NCI-H2029 treated with DMSO at 0.1 percent for 48 hours (cell line): ENCODE results near the gene BHLHE41.
A peak's percentile ranks its signal among the peaks of the same experiment; 100 is the strongest.

Source experiments
- DNase-seq: peaks from one replicate; lab custom pipeline; 2025; lab: John Stamatoyannopoulos, UW

The BHLHE41 gene

DNA sequence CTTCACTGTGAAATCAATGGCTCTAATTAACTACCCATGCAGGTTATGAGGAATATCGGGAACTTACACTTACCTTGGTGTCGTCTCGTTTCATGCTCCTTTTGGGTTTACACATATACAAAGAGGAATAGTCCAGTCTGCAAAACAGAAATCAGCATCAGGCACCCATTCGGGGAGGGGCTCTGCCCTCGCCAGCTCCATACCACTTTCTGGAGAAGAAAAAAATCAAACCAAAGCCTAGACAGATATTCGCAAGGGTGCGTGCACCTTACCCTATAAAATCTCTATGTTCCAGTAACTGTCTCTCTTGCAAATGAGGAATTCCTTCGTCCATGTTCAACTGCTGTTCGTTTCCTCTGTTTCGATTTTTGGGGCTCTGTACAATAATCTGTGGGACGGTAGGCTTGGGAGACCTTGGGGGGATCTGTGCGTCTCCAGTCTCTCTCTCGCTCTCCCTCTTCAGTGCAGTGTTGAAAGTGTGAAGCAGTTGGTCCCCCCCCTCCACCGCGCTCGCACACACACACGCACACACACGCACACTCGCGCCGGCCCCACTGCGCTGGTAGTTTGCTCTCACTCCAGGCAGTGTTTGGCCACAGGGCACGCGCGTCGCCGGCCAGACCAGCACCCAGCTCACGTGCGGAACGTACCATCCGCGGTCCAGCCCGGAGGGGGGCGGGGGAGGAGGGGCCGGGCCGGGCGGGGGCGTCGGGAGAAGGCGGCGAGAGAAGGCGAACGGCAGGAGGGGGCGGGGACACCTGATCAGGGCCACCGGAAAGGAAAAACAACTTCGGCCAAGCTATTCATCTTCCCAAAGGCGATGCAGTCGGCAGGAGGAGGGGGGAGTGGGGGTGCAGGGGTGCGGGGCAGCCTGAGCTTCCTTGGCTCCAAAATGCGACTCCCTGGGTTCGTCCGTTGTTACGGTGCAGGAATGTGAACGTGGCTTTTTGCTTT is at the start of gene BHLHE41:
TSS of gene BHLHE41 (minus strand) at position 592 of the 954 bp plus-strand sequence. CDS start at position 334, 258 bp downstream.
- no peak for DNase-seq

DNA sequence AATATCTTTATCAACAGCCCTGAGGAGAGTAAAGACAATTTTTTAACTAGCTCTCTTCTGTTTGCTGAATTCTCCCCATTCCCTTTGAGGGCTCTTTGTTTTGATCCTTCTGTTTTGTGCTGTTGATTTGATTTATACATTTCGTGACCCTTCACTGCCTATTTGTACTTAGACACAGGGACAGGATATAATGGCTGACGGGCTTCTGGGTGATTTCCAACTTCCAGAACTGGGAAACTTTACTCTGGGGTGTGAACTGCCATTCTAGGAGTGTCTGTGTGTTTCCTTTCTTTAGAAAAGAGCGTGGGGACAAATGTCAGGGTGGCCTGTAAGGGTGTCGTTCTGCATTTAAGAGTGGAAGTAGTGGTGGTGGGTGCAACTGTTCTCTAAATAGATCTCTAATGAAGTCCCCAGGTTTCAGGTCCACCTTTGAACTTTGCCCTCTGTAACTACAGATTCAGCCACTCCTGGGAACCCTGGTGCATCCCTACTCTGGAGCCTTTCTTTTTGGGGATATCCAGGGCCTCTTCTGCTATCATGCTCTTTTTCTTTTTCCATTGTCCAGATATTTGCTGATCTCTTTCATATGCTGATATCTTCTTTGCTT is 48.2 kb upstream of the BHLHE41 start:
- no peak for DNase-seq

- no peak for DNase-seq
These were observed 47.7 kb upstream of the BHLHE41 start for GRCh38 chr12:26172539-26172938.

DNA sequence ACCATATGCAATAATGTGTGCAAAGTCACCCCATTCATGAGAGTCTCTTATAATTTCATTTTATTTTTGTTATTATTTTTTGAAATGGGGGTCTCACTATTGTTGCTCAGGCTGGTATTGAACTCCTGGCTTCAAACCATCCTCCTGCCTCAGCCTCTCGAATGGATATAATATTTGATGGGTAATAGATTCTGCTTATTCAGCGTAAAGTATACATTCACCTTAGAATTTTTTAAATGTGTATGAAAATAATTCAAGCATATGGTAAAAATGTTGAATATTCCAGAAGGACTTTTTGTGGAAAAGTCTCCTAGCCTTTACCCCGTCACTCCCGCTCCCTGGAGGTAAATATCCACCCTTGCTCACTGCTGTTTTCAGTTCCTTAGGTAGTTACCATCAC is 47.2 kb upstream of the BHLHE41 start:
- no peak for DNase-seq

DNA sequence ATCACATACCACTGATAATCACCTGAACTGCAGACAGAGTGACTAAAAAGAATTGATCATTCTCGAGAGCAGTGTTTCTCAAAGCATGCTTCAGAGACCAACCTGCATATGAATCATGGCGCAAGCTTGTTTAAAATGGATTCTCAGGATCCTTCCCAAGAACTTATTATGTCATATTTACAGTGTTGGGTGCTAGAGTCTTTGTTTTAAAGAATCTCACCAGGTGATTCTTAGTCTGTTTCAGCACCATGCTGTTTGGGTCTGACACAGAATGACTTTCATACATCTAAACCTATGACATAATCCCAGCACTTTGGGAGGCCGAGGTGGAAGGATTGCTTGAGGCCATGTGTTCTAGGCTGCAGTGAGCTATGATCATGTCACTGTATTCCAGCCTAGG is 39.3 kb upstream of the BHLHE41 start:
- DNase-seq: no peak

DNA sequence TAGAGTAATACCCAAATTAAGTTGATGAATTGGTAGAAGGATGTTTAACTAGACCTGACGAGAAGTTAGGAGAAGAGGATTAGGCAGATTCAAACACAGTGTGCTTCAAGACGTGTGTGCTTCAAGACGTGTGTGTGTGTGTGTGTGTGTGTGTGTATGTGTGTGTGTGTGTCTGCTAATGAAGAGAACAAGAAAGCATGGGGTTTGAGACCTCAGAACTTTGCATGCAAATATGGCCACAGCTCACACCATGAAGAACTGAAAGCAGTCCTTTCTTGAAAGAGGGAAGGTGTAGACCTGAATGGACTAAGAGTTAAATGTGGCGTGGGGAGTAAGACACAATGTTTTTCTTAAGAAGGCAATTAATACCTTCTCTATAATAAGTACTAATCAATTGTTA is 38.1 kb upstream of the BHLHE41 start:
- no peak for DNase-seq

DNA sequence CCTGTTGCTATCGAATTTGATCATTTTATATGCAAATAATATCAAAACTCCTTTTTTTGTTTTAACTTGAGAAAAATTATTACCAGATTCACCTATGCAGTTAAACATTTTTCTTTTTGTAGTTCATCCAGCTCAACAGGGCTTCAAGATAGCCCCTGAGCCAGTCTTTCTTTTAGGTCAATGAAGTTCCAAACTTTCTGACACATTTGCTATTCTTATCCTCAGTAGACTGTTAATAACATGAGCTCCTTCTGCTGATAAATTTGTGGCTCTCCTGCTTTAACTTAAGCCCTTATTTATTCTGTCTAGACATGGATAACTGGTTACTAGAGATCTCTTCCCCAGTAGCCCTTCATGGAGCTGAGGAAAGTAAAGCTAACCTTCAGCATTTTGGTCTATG is 37.3 kb upstream of the BHLHE41 start:
- DNase-seq: no peak

- DNase-seq: no peak
These were observed 33.4 kb upstream of the BHLHE41 start for GRCh38 chr12:26158078-26158764.

- no peak for DNase-seq
These were observed 32.2 kb upstream of the BHLHE41 start for GRCh38 chr12:26157001-26157400.

DNA sequence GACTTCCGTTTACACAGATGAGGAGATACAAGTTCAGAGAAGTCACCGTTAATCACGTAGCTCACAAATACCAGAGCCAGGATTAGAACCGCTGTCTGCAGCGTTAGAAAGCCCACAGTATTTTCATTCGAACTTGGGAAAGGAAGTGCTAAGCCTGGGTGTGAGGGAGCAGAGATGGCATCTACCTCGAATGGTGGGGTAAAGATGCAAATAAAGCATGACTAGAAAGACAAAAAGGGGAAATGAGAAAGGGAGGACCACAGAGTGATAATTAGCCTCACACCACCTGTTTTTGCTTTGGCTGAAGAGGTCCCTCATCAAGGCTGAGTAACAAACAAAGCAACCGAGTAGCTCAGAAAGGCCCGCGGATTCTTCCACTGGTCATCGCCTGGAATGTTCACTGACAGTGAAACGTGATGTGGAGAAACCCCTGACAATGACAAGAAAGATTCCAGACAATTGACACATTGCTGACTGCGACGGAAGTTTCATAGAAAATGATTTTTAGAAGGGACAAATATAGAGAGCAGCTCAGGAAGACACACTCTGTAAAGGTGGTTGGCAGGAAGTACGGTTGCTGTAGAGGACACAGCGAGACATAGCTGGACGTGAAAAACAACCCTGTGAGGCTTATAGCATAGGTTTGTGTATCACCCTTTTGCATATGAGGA is 31.5 kb upstream of the BHLHE41 start:
- DNase-seq: no peak

DNA sequence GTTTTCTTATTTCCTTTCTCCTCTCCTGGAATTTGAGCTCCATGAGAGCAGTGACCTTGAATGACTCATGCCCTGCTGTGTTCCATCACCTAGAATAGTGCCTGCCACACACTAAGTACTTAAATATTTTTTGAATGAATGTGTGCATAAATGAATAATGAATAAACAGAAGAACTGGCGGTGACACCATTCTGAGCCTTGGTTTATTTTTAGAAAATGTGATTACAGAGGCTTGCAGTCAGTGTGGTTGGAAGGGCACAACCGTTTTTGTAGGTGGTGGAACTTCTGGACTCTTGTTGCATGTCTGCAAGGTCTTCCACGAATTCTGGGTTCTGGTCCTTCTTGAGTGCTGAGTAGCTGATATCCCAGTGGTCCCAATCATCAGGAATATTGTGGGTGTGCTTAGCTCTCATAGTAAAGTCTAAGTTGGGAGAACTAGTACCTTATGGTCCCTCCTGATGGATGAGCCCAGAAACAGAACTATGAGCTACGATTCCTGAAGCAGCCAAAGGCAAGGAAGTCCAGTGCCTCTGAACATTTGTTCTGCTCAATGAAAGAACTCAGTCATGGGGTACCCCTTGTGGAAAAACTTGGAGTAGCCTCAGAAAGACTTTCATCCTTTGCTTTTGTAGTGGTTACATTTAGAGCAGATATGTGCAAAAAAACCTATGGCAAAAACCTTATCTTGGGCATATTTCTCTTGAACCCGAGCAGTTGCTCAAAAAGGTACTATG is 28.8 kb upstream of the BHLHE41 start:
- no peak for DNase-seq

- DNase-seq: no peak
These were observed 27.8 kb upstream of the BHLHE41 start for GRCh38 chr12:26152507-26153102.

DNA sequence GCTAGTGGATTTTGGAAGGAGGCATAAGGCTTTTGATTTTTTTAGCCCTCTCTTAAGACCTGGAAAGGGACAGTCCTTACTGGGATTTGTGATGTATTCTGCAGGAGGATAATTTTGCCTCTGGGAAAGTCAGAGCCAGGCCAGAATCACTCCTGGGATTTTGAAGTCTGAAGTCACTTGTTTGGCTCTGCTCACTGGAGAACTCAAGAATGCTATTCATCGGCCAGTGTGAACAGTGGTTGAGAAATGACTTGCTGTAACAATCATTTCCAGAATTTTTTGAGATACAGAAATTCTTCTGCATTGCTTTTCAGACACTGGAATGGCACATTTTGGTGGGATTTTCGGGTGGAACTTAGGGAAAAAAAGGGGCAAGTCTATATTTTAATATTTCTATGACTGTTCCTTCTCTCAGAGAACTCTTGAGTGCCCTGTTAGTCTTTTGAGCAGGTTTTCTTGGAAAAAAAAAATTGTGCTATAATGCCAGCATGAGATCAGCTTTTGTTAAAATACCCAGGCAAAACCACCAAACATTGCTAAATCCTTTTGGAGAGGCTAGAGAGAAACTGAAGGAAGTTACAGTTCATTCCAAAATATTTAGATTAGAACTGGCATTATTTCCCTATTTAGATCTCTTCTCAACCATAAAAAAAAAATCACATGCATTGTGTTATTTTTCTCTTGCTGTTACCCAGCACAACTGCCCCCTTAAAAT is 26.1 kb upstream of the BHLHE41 start:
- no peak for DNase-seq

GRCh38 chr12:26149968-26150500 is 25.2 kb upstream of the BHLHE41 start:
- DNase-seq: no peak

DNA sequence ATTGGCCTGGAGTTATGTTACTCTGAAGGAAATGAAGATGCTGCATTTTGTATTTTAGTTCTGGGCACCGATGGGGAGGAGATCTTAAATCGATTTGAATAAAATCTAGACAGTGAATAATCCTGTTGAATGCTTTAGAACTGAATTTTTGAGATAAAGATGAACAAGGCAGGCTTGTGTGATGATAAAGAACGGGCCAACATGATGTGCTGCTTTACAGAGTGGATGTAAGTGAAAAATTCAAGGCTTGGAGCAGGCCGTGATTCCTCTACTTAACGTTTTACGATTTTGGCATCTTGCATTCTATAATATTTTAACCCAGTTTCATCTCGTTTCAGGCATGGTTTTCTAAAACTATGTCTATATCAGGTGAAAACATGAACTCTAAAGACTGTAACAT is 23.5 kb upstream of the BHLHE41 start:
- no peak for DNase-seq

GRCh38 chr12:26143291-26143690 is 18.5 kb upstream of the BHLHE41 start:
- no peak for DNase-seq

DNA sequence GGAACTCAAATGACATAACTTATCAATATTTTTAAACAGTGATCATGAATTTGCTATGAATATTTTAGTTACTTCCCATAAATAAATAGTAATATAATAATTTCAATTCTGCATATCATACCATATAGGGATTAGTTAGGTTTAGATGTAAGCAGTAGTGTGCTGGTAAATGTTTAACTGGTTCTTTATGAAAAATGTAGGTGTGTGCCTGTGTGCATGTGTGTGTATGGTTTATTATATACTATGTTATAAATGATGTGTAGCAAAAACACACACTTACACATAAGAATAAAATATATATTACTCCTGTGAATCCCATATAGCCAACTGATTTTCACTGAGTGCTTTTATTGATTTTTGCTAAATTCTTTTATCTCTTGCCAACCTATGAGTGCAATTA is 14.0 kb upstream of the BHLHE41 start:
- no peak for DNase-seq

DNA sequence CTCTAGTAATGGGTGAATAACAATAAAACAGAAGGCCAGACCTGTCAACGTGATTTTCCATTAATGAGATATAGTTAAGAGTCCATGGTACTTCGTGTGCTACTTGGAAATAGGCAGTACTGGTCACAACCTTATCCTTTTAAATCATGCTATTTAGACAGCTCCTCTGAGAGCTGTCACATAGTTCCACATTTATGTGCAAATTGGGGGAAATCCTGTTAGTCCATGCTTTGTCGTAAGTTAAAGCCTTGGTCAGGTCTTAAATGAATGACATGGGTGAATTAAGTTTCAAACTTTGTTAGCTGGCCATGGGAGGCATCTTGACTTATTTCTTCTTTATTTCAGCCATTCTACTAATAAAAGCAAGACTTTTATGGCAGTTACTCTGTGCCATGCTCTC is 11.9 kb upstream of the BHLHE41 start:
- DNase-seq: no peak

GRCh38 chr12:26135571-26135970 is 10.7 kb upstream of the BHLHE41 start:
- no peak for DNase-seq

DNA sequence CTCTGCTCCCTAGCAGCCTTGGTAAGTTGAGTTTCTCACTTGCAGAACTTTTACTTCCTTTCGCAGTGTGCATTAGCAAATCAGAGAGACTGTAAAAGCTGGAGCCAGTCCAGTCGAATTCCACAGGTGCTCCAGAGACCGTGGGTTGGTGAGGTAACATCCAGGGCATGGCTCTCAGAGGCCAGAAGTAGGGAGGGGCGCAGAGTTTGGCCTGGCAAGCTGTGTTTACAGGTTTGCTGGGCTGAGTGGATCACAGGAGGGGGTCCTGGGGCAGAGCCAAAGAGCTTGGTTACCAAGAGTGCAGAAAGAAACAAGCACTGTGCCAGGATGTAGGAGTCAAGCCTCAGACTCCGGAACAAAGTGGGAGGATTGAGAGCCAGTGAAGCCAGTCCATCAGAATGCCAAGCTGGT is 10.2 kb upstream of the BHLHE41 start:
- peak; percentile 55 for DNase-seq
